ENCODE measurements around the gene RUNX1.

- TF ChIP-seq POLR2A (IDR thresholded peaks at IDR 0.05; ENCODE audit: low read depth, low read length) (no peak), POLR2AphosphoS5 (IDR thresholded peaks at IDR 0.05; ENCODE audit: insufficient read depth, low read depth, low read length) (no peak)
- TF ChIP-seq, protein P1, sequence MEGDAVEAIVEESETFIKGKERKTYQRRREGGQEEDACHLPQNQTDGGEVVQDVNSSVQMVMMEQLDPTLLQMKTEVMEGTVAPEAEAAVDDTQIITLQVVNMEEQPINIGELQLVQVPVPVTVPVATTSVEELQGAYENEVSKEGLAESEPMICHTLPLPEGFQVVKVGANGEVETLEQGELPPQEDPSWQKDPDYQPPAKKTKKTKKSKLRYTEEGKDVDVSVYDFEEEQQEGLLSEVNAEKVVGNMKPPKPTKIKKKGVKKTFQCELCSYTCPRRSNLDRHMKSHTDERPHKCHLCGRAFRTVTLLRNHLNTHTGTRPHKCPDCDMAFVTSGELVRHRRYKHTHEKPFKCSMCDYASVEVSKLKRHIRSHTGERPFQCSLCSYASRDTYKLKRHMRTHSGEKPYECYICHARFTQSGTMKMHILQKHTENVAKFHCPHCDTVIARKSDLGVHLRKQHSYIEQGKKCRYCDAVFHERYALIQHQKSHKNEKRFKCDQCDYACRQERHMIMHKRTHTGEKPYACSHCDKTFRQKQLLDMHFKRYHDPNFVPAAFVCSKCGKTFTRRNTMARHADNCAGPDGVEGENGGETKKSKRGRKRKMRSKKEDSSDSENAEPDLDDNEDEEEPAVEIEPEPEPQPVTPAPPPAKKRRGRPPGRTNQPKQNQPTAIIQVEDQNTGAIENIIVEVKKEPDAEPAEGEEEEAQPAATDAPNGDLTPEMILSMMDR (IDR thresholded peaks at IDR 0.05; ENCODE audit: extremely low read depth in 1 of 2, insufficient read depth in 1 of 2, low read depth in 1 of 2, low read length in 2 of 2): no peak
- TF ChIP-seq, protein P2, sequence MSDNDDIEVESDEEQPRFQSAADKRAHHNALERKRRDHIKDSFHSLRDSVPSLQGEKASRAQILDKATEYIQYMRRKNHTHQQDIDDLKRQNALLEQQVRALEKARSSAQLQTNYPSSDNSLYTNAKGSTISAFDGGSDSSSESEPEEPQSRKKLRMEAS (IDR thresholded peaks at IDR 0.05; ENCODE audit: insufficient read depth, insufficient read length): no peak
Measured at GRCh38 chr21:34992180-34992579, 56.9 kb downstream of the RUNX1 start.

All from endothelial cell of umbilical vein (primary cell).